ENCODE results near the gene PPP1R2B. TPM values are rescaled to one million over a fixed set of nuclear protein-coding genes. Genes with fewer than 3 reads are reported as not detected.

The PPP1R2B gene
- total RNA-seq, 1 donor from 2014 or later = 0.15 TPM

GRCh38 chr5:156834916-156835315 is 15.2 kb upstream of the PPP1R2B start:
- Mint-ChIP-seq H3K9me3 (no peaks in the 10 kb centered on the region), H3K36me3 (no peaks in the 10 kb centered on the region), H3K27ac (no peak overlapping the region), H3K4me1 (no peaks in the 10 kb centered on the region), H3K4me3 (no peak overlapping the region), H3K27me3 (ENCODE audit: insufficient read depth, low read depth) (peaks cover 4% of the 10 kb centered on the region)
- no peaks in the 10 kb centered on the region for H4K20me1 ChIP-seq (ENCODE audit: low read depth)
- H3K27me3 ChIP-seq = no peaks in the 10 kb centered on the region
- no peak overlapping the region for H3K4me3 ChIP-seq
- H3K27ac ChIP-seq = no peak overlapping the region
- no peak overlapping the region for H2AFZ ChIP-seq (replicated peaks)
- no peak overlapping the region for H3K4me2 ChIP-seq
- H3K9me3 ChIP-seq (ENCODE audit: low read depth) = no peaks in the 10 kb centered on the region
- no peak overlapping the region for H3K9ac ChIP-seq
- H3K4me1 ChIP-seq = no peaks in the 10 kb centered on the region
- TF ChIP-seq CTCF (IDR thresholded peaks at IDR 0.05) = no peak
- no peak for TF ChIP-seq EZH2phosphoT487 (IDR thresholded peaks at IDR 0.05)
- TF ChIP-seq EZH2 (IDR thresholded peaks at IDR 0.05) = no peak
- H3F3A ChIP-seq (ENCODE audit: low read depth) = no peaks in the 10 kb centered on the region
- H3K36me3 ChIP-seq = no peaks in the 10 kb centered on the region
- H3K79me2 ChIP-seq (ENCODE audit: low read depth) = no peaks in the 10 kb centered on the region
- no peak for DNase-seq (ENCODE audit: low spot score)

GRCh38 chr5:156835905-156836304 is 14.2 kb upstream of the PPP1R2B start:
- H3K36me3 Mint-ChIP-seq = no peaks in the 10 kb centered on the region
- H3K27me3 Mint-ChIP-seq (ENCODE audit: insufficient read depth, low read depth) = peaks cover 2% of the 10 kb centered on the region
- Histone ChIP-seq H2AFZ (replicated peaks) (no peak overlapping the region), H3K9me3 (ENCODE audit: low read depth) (no peaks in the 10 kb centered on the region), H3K79me2 (ENCODE audit: low read depth) (no peaks in the 10 kb centered on the region), H3K4me1 (no peaks in the 10 kb centered on the region), H3K36me3 (no peaks in the 10 kb centered on the region), H3K4me2 (no peak overlapping the region), H3K9ac (no peak overlapping the region), H3K27me3 (no peaks in the 10 kb centered on the region), H3F3A (ENCODE audit: low read depth) (no peaks in the 10 kb centered on the region), H4K20me1 (ENCODE audit: low read depth) (no peaks in the 10 kb centered on the region), H3K27ac (no peak overlapping the region), H3K4me3 (no peak overlapping the region)
- TF ChIP-seq EZH2 (IDR thresholded peaks at IDR 0.05) (no peak), CTCF (IDR thresholded peaks at IDR 0.05) (peak; percentile 47), EZH2phosphoT487 (IDR thresholded peaks at IDR 0.05) (no peak)
- peak; percentile 14 for DNase-seq (ENCODE audit: low spot score)
- no peaks in the 10 kb centered on the region for H3K9me3 Mint-ChIP-seq
- H3K27ac Mint-ChIP-seq = no peak overlapping the region
- no peak overlapping the region for H3K4me3 Mint-ChIP-seq
- no peaks in the 10 kb centered on the region for H3K4me1 Mint-ChIP-seq

GRCh38 chr5:156836846-156837245 is 13.2 kb upstream of the PPP1R2B start:
- no peaks in the 10 kb centered on the region for H3K27me3 ChIP-seq
- no peak overlapping the region for H3K9ac ChIP-seq
- Mint-ChIP-seq H3K4me3 (no peak overlapping the region), H3K9me3 (no peaks in the 10 kb centered on the region), H3K27me3 (ENCODE audit: insufficient read depth, low read depth) (peaks cover 2% of the 10 kb centered on the region), H3K4me1 (no peaks in the 10 kb centered on the region), H3K27ac (no peak overlapping the region), H3K36me3 (no peaks in the 10 kb centered on the region)
- DNase-seq (ENCODE audit: low spot score) = no peak
- H2AFZ ChIP-seq (replicated peaks) = no peak overlapping the region
- H3K36me3 ChIP-seq = no peaks in the 10 kb centered on the region
- no peaks in the 10 kb centered on the region for H3F3A ChIP-seq (ENCODE audit: low read depth)
- no peaks in the 10 kb centered on the region for H3K9me3 ChIP-seq (ENCODE audit: low read depth)
- no peak overlapping the region for H3K4me3 ChIP-seq
- H3K4me1 ChIP-seq = no peaks in the 10 kb centered on the region
- TF ChIP-seq CTCF (IDR thresholded peaks at IDR 0.05) (no peak), EZH2phosphoT487 (IDR thresholded peaks at IDR 0.05) (no peak), EZH2 (IDR thresholded peaks at IDR 0.05) (no peak)
- H3K4me2 ChIP-seq = no peak overlapping the region
- no peaks in the 10 kb centered on the region for H3K79me2 ChIP-seq (ENCODE audit: low read depth)
- H4K20me1 ChIP-seq (ENCODE audit: low read depth) = no peaks in the 10 kb centered on the region
- no peak overlapping the region for H3K27ac ChIP-seq
